Posterior cingulate gyrus (tissue), 11 donors: ENCODE measurements around the gene FSTL3.

ENCODE experiments used
- DNase-seq, 10 donors: peaks; one replicate each; pipeline versions ENCODE4 v3.0.0 to v3.0.0-alpha.2; 2020 to 2021; ENCODE audit warnings: mixed read lengths in 3 of 10
- intact Hi-C: fragments of 100-400 bp; cut with DNase I; formaldehyde crosslinking; loops from one replicate; pipeline ENCODE4 v1.15.1; 2023

FSTL3 gene

GRCh38 chr19:708154-709143 is 32.3 kb downstream of the FSTL3 start, which contains the start of gene PALM:
Gene PALM, plus strand, starts transcription at chr19:708935. Its CDS starts 212 bp downstream, at chr19:709147.
- intact Hi-C loops, result no loop called here
- peak in 2 of 10 donors; percentile 35 to 47 for DNase-seq

- no peak for DNase-seq
- intact Hi-C loops, result no loop called here
Measured at GRCh38 chr19:709196-709964, 33.2 kb downstream of the FSTL3 start.

- DNase-seq, result no peak
- intact Hi-C loops, result no loop called here
Measured at GRCh38 chr19:709965-710571, 33.9 kb downstream of the FSTL3 start.

GRCh38 chr19:710767-711166 is 34.6 kb downstream of the FSTL3 start:
- intact Hi-C loops, result no loop called here
- no peak for DNase-seq

GRCh38 chr19:711254-711653 is 35.1 kb downstream of the FSTL3 start:
- DNase-seq, result no peak
- intact Hi-C loops, result no loop called here

GRCh38 chr19:715347-715746 is 39.2 kb downstream of the FSTL3 start:
- intact Hi-C loops, result no loop called here
- DNase-seq, result no peak

GRCh38 chr19:718251-718951 is 42.2 kb downstream of the FSTL3 start:
- peak in 1 of 10 donors; percentile 11 for DNase-seq
- intact Hi-C loops, result no loop called here

- DNase-seq, result peak in 7 of 10 donors; percentile 46 to 91 (median 50)
- intact Hi-C loops, result no loop called here
Measured at GRCh38 chr19:718991-719512, 42.9 kb downstream of the FSTL3 start.

- peak in 9 of 10 donors; percentile 37 to 95 (median 63) for DNase-seq
Measured at GRCh38 chr19:719636-720344, 43.6 kb downstream of the FSTL3 start.

GRCh38 chr19:720345-721160 is 44.4 kb downstream of the FSTL3 start:
- DNase-seq, result peak; percentile 61 to 96 (median 74)
- intact Hi-C loops, result no loop called here

More at GRCh38 chr19:719636-720344, 43.6 kb downstream of the FSTL3 start:
- intact Hi-C loops, result no loop called here

GRCh38 chr19:722553-723101 is 46.4 kb downstream of the FSTL3 start:
- intact Hi-C loops, result no loop called here
- no peak for DNase-seq

- no peak for DNase-seq
- intact Hi-C loops, result no loop called here
Measured at GRCh38 chr19:723247-723646, 47.1 kb downstream of the FSTL3 start.

- intact Hi-C loops, result no loop called here
Measured at GRCh38 chr19:723714-724113, 47.5 kb downstream of the FSTL3 start.

GRCh38 chr19:725461-726089 is 49.4 kb downstream of the FSTL3 start:
- no peak for DNase-seq
- intact Hi-C loops, result no loop called here

More at GRCh38 chr19:723714-724113, 47.5 kb downstream of the FSTL3 start:
- no peak for DNase-seq

- intact Hi-C loops, result no loop called here
- no peak for DNase-seq
Measured at GRCh38 chr19:726993-727956, 51.1 kb downstream of the FSTL3 start.

GRCh38 chr19:728011-728410 is 51.8 kb downstream of the FSTL3 start:
- intact Hi-C loops, result no loop called here
- DNase-seq, result no peak
